Measurements from ENCODE around the gene NHLRC2.

The NHLRC2 gene

GRCh38 chr10:113905756-113906155, 51.3 kb downstream of the NHLRC2 start:
- no peak overlapping the region for H3K4me3 ChIP-seq (ENCODE audit: control insufficient read depth, low read depth, low read length)
- DNase-seq (ENCODE audit: low read depth) = no peak
- no peak for TF ChIP-seq CTCF (conservative IDR thresholded peaks at IDR 0.05; ENCODE audit: control insufficient read depth, insufficient read depth, low read depth, low read length)

- peak; percentile 60 for DNase-seq (ENCODE audit: low read depth)
- H3K4me3 ChIP-seq (ENCODE audit: control insufficient read depth, low read depth, low read length) = no peak overlapping the region
- no peak for TF ChIP-seq CTCF (conservative IDR thresholded peaks at IDR 0.05; ENCODE audit: control insufficient read depth, insufficient read depth, low read depth, low read length)
Observed at GRCh38 chr10:113907166-113907565, 52.7 kb downstream of the NHLRC2 start.

- H3K4me3 ChIP-seq (ENCODE audit: control insufficient read depth, low read depth, low read length) = no peak overlapping the region
- TF ChIP-seq CTCF (conservative IDR thresholded peaks at IDR 0.05; ENCODE audit: control insufficient read depth, insufficient read depth, low read depth, low read length) = no peak
- no peak for DNase-seq (ENCODE audit: low read depth)
Observed at GRCh38 chr10:113908236-113908635, 53.8 kb downstream of the NHLRC2 start.

GRCh38 chr10:113911113-113911512, 56.7 kb downstream of the NHLRC2 start:
- no peak for DNase-seq (ENCODE audit: low read depth)
- no peak overlapping the region for H3K4me3 ChIP-seq (ENCODE audit: control insufficient read depth, low read depth, low read length)
- no peak for TF ChIP-seq CTCF (conservative IDR thresholded peaks at IDR 0.05; ENCODE audit: control insufficient read depth, insufficient read depth, low read depth, low read length)

- TF ChIP-seq CTCF (conservative IDR thresholded peaks at IDR 0.05; ENCODE audit: control insufficient read depth, insufficient read depth, low read depth, low read length) = no peak
- no peak for DNase-seq (ENCODE audit: low read depth)
- H3K4me3 ChIP-seq (ENCODE audit: control insufficient read depth, low read depth, low read length) = no peak overlapping the region
Observed at GRCh38 chr10:113911839-113912238, 57.4 kb downstream of the NHLRC2 start.

GRCh38 chr10:113912582-113912981, 58.1 kb downstream of the NHLRC2 start:
- no peak for DNase-seq (ENCODE audit: low read depth)
- no peak overlapping the region for H3K4me3 ChIP-seq (ENCODE audit: control insufficient read depth, low read depth, low read length)
- TF ChIP-seq CTCF (conservative IDR thresholded peaks at IDR 0.05; ENCODE audit: control insufficient read depth, insufficient read depth, low read depth, low read length) = no peak

- no peak for DNase-seq (ENCODE audit: low read depth)
- TF ChIP-seq CTCF (conservative IDR thresholded peaks at IDR 0.05; ENCODE audit: control insufficient read depth, insufficient read depth, low read depth, low read length) = no peak
- no peak overlapping the region for H3K4me3 ChIP-seq (ENCODE audit: control insufficient read depth, low read depth, low read length)
Observed at GRCh38 chr10:113914956-113915355, 60.5 kb downstream of the NHLRC2 start.
